Loucy (cell line): ENCODE measurements around the gene ARPC3.
"Not testable (repeated sequence)": the region's sequence is repeated elsewhere in the genome, so short reads cannot be mapped to it uniquely, and the experiment has no call there.

Experiments
- H2AFZ ChIP-seq: fragments of 200-600 bp; sonication (generic); 2 replicates; pipeline ENCODE4 v1.6.0; 2016; ENCODE audit warnings: antibody characterized with exemption, mild to moderate bottlenecking, low read length, moderate library complexity
- H3F3A ChIP-seq: fragments of 200-600 bp; 2 replicates; pipeline ENCODE4 v1.6.0; 2016; ENCODE audit warnings: antibody characterized with exemption, low read depth, mild to moderate bottlenecking
- H3K27me3 ChIP-seq: fragments of 200-600 bp; sonication (generic); 2 replicates; pipeline ENCODE4 v1.6.1; 2014; ENCODE audit warnings: low read length, mild to moderate bottlenecking; ENCODE audit not compliant: insufficient read depth, poor library complexity, severe bottlenecking
- H3K36me3 ChIP-seq: fragments of 200-600 bp; sonication (generic); 2 replicates; pipeline ENCODE4 v1.6.1; 2016; ENCODE audit warnings: low read length; ENCODE audit not compliant: insufficient read depth
- H3K4me1 ChIP-seq: fragments of 200-600 bp; sonication (generic); 2 replicates; pipeline ENCODE4 v1.5.1; 2014; ENCODE audit warnings: low read length, mild to moderate bottlenecking; ENCODE audit not compliant: insufficient read depth, poor library complexity, severe bottlenecking
- H3K4me2 ChIP-seq: fragments of 200-600 bp; sonication (generic); 2 replicates; pipeline ENCODE4 v1.6.0; 2014; ENCODE audit warnings: antibody characterized with exemption, low read length, low read depth, mild to moderate bottlenecking; ENCODE audit not compliant: poor library complexity, severe bottlenecking
- H3K4me3 ChIP-seq: fragments of 200-600 bp; sonication (generic); 2 replicates; pipeline ENCODE4 v1.5.1; 2014; ENCODE audit warnings: low read length, mild to moderate bottlenecking, mixed read lengths; ENCODE audit not compliant: poor library complexity, severe bottlenecking
- H3K79me2 ChIP-seq: fragments of 200-600 bp; sonication (generic); 2 replicates; pipeline ENCODE4 v1.6.1; 2014; ENCODE audit warnings: low read length; ENCODE audit not compliant: insufficient read depth
- H3K9ac ChIP-seq: fragments of 200-600 bp; sonication (generic); 2 replicates; pipeline ENCODE4 v1.6.0; 2014; ENCODE audit warnings: mild to moderate bottlenecking, low read depth, low read length, moderate library complexity; ENCODE audit not compliant: poor library complexity, severe bottlenecking
- H3K9me2 ChIP-seq: fragments of 200-600 bp; sonication (generic); replicated peaks from 2 replicates; pipeline ENCODE4 v1.6.1; 2016; ENCODE audit warnings: low read depth, low read length, mixed read lengths
- H3K9me3 ChIP-seq: fragments of 200-600 bp; sonication (generic); 2 replicates; pipeline ENCODE4 v1.6.1; 2014; ENCODE audit warnings: mild to moderate bottlenecking, antibody characterized with exemption, low read length, low read depth; ENCODE audit not compliant: insufficient read depth
- H4K20me1 ChIP-seq: fragments of 200-600 bp; sonication (generic); 2 replicates; pipeline ENCODE4 v1.6.0; 2014; ENCODE audit warnings: antibody characterized with exemption, low read length, mild to moderate bottlenecking; ENCODE audit not compliant: insufficient read depth, poor library complexity, severe bottlenecking
- CTCF ChIP-seq: fragments of 200-600 bp; sonication (generic); conservative IDR thresholded peaks from 2 replicates; pipeline ENCODE4 v1.5.1; 2014; ENCODE audit warnings: mild to moderate bottlenecking, antibody characterized with exemption, low read length
- EZH2phosphoT487 ChIP-seq: fragments of 200-600 bp; IDR thresholded peaks from 2 replicates; pipeline ENCODE4 v1.6.1; 2018; ENCODE audit warnings: antibody characterized with exemption, mild to moderate bottlenecking, moderate library complexity, borderline replicate concordance

Gene ARPC3

GRCh38 chr12:110431957-110432587 lies 18.1 kb downstream of the ARPC3 start:
- Histone ChIP-seq H3K27me3 (no peaks in the 10 kb centered on the region), H3K36me3 (peaks cover 16% of the 10 kb centered on the region; the same call in 1 of the 2 replicates), H3K9me3 (no peaks in the 10 kb centered on the region), H3K4me3 (peak overlapping the region; percentile 76), H3K9ac (peak overlapping the region; percentile 73), H3K9me2 (no peaks in the 10 kb centered on the region), H3K4me2 (peak overlapping the region; percentile 51), H3K4me1 (no peaks in the 10 kb centered on the region), H3F3A (peaks cover 4% of the 10 kb centered on the region; the same call in 1 of the 2 replicates), H2AFZ (no peak overlapping the region), H4K20me1 (no peaks in the 10 kb centered on the region), H3K79me2 (no peaks in the 10 kb centered on the region)
- TF ChIP-seq CTCF (no peak), EZH2phosphoT487 (no peak)

- not testable (repeated sequence) for H3K4me2 ChIP-seq, H3F3A ChIP-seq, H3K79me2 ChIP-seq, H3K36me3 ChIP-seq, H3K9me2 ChIP-seq, H3K9ac ChIP-seq, H2AFZ ChIP-seq, H3K27me3 ChIP-seq, H3K4me3 ChIP-seq, H4K20me1 ChIP-seq, H3K4me1 ChIP-seq, H3K9me3 ChIP-seq
Measured at GRCh38 chr12:110429676-110430075, 20.5 kb downstream of the ARPC3 start.

- no peak overlapping the region for H3K4me3 ChIP-seq
- H3K9me3 ChIP-seq = no peaks in the 10 kb centered on the region
- no peak overlapping the region for H3K9ac ChIP-seq
- TF ChIP-seq CTCF (no peak), EZH2phosphoT487 (no peak)
- H4K20me1 ChIP-seq = no peaks in the 10 kb centered on the region
- no peaks in the 10 kb centered on the region for H3K27me3 ChIP-seq
- no peaks in the 10 kb centered on the region for H3F3A ChIP-seq
- no peak overlapping the region for H2AFZ ChIP-seq
- H3K4me1 ChIP-seq = no peaks in the 10 kb centered on the region
- H3K4me2 ChIP-seq = no peak overlapping the region
- no peaks in the 10 kb centered on the region for H3K79me2 ChIP-seq
- H3K9me2 ChIP-seq = no peaks in the 10 kb centered on the region
- H3K36me3 ChIP-seq = no peaks in the 10 kb centered on the region
Measured at GRCh38 chr12:110426406-110426805, 23.7 kb downstream of the ARPC3 start.

- H3K4me3 ChIP-seq = no peak overlapping the region
- H3K27me3 ChIP-seq = no peaks in the 10 kb centered on the region
- H2AFZ ChIP-seq = 0 out of 2 replicates have a peak overlapping the region, but pooled peaks have one; percentile 28
- TF ChIP-seq CTCF = no peak
- no peak for TF ChIP-seq EZH2phosphoT487
- H3K9me2 ChIP-seq = no peaks in the 10 kb centered on the region
- no peaks in the 10 kb centered on the region for H3K79me2 ChIP-seq
- no peaks in the 10 kb centered on the region for H3K9me3 ChIP-seq
- H3K9ac ChIP-seq = no peak overlapping the region
- no peaks in the 10 kb centered on the region for H4K20me1 ChIP-seq
- no peaks in the 10 kb centered on the region for H3K4me1 ChIP-seq
- H3F3A ChIP-seq = no peaks in the 10 kb centered on the region
- H3K36me3 ChIP-seq = no peaks in the 10 kb centered on the region
- no peak overlapping the region for H3K4me2 ChIP-seq
Measured at GRCh38 chr12:110424237-110424636, 25.9 kb downstream of the ARPC3 start.
